Subcutaneous adipose tissue (tissue), 4 donors: ENCODE results near the gene ARID1B. TPM values are rescaled to one million over a fixed set of nuclear protein-coding genes. Genes with fewer than 3 reads are reported as not detected.

Source experiments
- CTCF ChIP-seq: fragments of 450-650 bp; IDR thresholded peaks from one replicate; pipeline ENCODE4 v1.5.1; 2016; ENCODE audit warnings: low read depth, mild to moderate bottlenecking, control low read depth, antibody characterized with exemption, moderate library complexity
- total RNA-seq, 4 donors: library from RNA; depleted of rRNA; stranded (reverse); fragments of >200 nt; gene quantifications; one replicate each; pipeline ENCODE4 v1.1.0, GENCODE V29; 2016

ARID1B gene
- total RNA-seq, 4 donors from 2014 or later = 93.8 to 137 (median 104) TPM

GRCh38 chr6:157211603-157212455 is 434.7 kb downstream of the ARID1B start:
- no peak for TF ChIP-seq CTCF

- no peak for TF ChIP-seq CTCF
Observed at GRCh38 chr6:157213426-157213825, 436.2 kb downstream of the ARID1B start.

GRCh38 chr6:157213907-157214565 is 436.9 kb downstream of the ARID1B start:
- no peak for TF ChIP-seq CTCF

GRCh38 chr6:157215717-157216116 is 438.5 kb downstream of the ARID1B start:
- no peak for TF ChIP-seq CTCF

- TF ChIP-seq CTCF = no peak
Observed at GRCh38 chr6:157216570-157216969, 439.4 kb downstream of the ARID1B start.

GRCh38 chr6:157217198-157217893 is 440.2 kb downstream of the ARID1B start:
- TF ChIP-seq CTCF = no peak

- no peak for TF ChIP-seq CTCF
Observed at GRCh38 chr6:157217894-157218370, 440.8 kb downstream of the ARID1B start.
